Kidney epithelial cell (primary cell): ENCODE results near the gene CTNNA3. TPM values are rescaled to one million over a fixed set of nuclear protein-coding genes. Genes with fewer than 3 reads are reported as not detected.
"Not testable (repeated sequence)": the region's sequence is repeated elsewhere in the genome, so short reads cannot be mapped to it uniquely, and the experiment has no call there.

Experiments used
- DNase-seq: peaks from one replicate; pipeline ENCODE4 v3.0.0-alpha.2; 2010; ENCODE audit warnings: low read depth
- H3K27me3 ChIP-seq: 2 replicates; pipeline ENCODE4 v1.6.0; 2011; ENCODE audit warnings: low read length; ENCODE audit not compliant: control insufficient read depth, insufficient read depth
- H3K36me3 ChIP-seq: 2 replicates; pipeline ENCODE4 v1.5.1; 2011; ENCODE audit warnings: low read length; ENCODE audit not compliant: control insufficient read depth, insufficient read depth
- H3K4me3 ChIP-seq: 2 replicates; pipeline ENCODE4 v1.5.1; 2011; ENCODE audit warnings: low read depth, mild to moderate bottlenecking, control low read depth, low read length
- total RNA-seq: library from RNA; depleted of rRNA; stranded (reverse); fragments of >200 nt; gene quantifications from 2 replicates; pipeline ENCODE4 v1.2.3, GENCODE V29; 2015
- TF ChIP-seq, protein P1 (sequence below): IDR thresholded peaks from 2 replicates; pipeline ENCODE4 v1.5.1; 2011; ENCODE audit warnings: mild to moderate bottlenecking, moderate library complexity, low read length, control low read depth, inconsistent platforms; ENCODE audit not compliant: insufficient read depth, poor library complexity, severe bottlenecking

Gene CTNNA3
- total RNA-seq, 1 donor from 2014 or later: 0.79 TPM

DNA sequence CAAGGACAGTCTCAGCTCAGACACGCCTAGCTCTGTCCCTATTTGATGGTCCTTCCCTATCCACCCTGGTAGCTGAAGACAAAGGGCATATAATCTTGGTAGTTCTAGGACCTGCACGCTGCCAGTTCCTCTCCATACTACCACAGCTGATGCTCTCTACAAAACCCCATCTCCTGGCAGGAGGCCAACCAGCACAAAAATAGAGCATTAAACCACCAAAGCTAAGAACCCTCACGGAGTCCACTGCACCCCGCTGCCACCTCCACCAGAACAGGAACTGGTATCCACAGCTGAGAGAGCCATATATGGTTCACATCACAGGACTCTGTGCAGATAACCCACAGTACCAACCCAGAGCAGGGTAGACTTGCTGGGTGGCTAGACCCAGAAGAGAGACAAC, 470.8 kb downstream of the CTNNA3 start:
- no peaks in the 10 kb centered on the region for H3K36me3 ChIP-seq
- DNase-seq: no peak
- H3K4me3 ChIP-seq: no peak overlapping the region
- TF ChIP-seq, protein P1, sequence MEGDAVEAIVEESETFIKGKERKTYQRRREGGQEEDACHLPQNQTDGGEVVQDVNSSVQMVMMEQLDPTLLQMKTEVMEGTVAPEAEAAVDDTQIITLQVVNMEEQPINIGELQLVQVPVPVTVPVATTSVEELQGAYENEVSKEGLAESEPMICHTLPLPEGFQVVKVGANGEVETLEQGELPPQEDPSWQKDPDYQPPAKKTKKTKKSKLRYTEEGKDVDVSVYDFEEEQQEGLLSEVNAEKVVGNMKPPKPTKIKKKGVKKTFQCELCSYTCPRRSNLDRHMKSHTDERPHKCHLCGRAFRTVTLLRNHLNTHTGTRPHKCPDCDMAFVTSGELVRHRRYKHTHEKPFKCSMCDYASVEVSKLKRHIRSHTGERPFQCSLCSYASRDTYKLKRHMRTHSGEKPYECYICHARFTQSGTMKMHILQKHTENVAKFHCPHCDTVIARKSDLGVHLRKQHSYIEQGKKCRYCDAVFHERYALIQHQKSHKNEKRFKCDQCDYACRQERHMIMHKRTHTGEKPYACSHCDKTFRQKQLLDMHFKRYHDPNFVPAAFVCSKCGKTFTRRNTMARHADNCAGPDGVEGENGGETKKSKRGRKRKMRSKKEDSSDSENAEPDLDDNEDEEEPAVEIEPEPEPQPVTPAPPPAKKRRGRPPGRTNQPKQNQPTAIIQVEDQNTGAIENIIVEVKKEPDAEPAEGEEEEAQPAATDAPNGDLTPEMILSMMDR: no peak
- no peaks in the 10 kb centered on the region for H3K27me3 ChIP-seq

DNA sequence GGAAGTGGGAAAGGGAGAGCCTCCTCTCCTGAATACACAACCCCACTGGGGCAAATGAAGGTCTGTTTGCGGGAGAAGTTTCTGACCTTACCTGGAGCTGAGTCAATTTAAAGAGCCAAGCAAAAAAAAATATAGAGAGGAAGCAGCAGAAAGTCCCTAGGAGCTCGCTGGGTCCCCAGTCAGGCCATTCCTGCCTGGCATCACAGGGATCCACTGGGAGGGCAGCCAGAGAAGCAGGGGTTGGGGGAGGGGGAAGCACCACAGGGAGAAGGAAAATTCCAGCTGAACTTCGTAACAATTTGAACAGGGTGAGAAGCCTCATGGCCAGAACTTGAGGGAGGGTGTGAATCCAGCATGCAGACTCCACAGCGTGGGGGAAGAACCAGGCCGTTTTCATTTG, 471.4 kb downstream of the CTNNA3 start:
- DNase-seq: no peak
- TF ChIP-seq, protein P1: no peak
- no peaks in the 10 kb centered on the region for H3K36me3 ChIP-seq
- H3K4me3 ChIP-seq: no peak overlapping the region
- H3K27me3 ChIP-seq: no peaks in the 10 kb centered on the region

DNA sequence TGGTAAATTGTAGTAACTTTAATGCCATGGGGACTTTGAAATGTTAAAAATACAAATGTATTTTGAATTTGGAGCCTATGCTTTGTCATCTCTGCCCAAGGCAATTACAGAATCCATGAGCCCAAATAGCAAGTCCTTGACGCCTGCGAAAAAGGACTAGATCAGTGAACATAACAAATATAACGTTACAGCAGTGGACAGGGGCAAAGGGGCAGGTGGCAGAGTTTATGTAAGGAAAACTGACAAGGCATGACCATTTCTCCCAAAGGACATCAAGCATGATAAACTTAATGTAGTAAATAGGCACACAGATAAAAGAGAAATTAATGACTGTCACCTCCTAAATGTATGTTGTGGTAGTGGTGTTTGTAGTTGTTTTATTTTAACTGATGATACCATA, 473.1 kb downstream of the CTNNA3 start:
- TF ChIP-seq, protein P1: no peak
- no peaks in the 10 kb centered on the region for H3K36me3 ChIP-seq
- H3K27me3 ChIP-seq: no peaks in the 10 kb centered on the region
- DNase-seq: no peak
- no peak overlapping the region for H3K4me3 ChIP-seq

DNA sequence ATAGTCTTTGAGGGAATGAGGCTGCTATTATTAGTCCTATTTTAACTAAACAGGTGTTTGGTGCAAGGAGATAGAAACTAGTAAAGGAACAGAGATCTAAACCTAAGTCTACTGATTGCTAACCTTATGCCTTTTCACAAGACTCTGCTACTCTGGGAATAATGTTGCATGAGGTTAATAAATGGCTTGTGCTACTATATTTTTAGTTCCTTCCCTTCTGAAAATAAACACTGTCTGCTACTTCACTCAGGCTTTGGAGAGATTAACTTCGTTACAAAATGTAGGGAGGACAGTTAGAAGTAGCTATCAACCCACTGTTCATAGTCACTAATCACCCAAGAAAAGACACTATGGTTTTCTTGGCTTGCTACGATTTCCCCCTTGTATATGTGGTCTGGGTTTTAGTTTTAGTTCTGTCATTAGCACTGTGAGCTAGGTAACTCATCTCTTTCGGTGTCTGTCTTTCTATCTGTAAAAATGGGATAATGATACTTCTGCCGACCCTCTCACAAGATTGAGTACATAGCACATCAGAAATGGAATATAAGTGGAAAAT, 474.0 kb downstream of the CTNNA3 start:
- no peak for DNase-seq
- TF ChIP-seq, protein P1: no peak
- no peaks in the 10 kb centered on the region for H3K27me3 ChIP-seq
- H3K36me3 ChIP-seq: no peaks in the 10 kb centered on the region
- H3K4me3 ChIP-seq: no peak overlapping the region

DNA sequence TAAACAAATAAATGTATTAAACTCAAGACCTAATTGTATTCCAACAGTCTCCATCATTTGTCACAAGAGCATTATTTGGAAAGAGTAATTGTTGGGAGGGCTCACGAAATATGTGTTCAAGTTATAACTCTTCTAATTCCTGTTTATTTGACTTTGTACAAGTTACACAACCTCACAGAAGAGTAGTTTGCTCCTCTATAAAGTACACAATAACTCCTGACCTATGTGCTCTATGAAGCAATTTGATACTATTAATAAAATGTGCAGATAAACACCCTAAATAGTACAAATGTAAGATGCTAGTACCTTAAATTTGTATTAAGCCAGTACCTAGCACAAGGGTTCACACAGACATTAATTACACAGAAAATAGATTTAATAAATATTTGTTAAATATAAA, 484.3 kb downstream of the CTNNA3 start:
- DNase-seq: no peak
- Histone ChIP-seq H3K36me3 (no peaks in the 10 kb centered on the region), H3K27me3 (no peaks in the 10 kb centered on the region), H3K4me3 (no peak overlapping the region)
- TF ChIP-seq, protein P1: no peak

DNA sequence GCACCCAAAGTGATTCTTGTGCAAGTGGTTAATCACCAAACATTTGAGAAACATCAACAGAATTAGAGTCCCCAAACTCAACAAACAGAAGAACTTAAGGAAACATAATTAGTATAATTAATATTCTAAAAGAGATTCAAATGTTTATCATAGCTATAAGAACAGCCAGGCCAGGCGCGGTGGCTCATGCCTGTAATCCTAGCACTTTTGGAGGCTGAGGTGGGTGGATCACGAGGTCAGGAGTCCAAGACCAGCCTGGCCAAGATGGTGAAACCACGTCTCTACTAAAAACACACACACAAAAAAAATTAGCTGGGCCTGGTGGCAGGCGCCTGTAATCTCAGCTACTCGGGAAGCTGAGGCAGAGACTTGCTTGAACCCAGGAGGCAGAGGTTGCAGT, 488.1 kb downstream of the CTNNA3 start:
- not testable (repeated sequence) for H3K27me3 ChIP-seq, DNase-seq, H3K36me3 ChIP-seq, H3K4me3 ChIP-seq
